Measurements from ENCODE around the gene GPR171.

DNA sequence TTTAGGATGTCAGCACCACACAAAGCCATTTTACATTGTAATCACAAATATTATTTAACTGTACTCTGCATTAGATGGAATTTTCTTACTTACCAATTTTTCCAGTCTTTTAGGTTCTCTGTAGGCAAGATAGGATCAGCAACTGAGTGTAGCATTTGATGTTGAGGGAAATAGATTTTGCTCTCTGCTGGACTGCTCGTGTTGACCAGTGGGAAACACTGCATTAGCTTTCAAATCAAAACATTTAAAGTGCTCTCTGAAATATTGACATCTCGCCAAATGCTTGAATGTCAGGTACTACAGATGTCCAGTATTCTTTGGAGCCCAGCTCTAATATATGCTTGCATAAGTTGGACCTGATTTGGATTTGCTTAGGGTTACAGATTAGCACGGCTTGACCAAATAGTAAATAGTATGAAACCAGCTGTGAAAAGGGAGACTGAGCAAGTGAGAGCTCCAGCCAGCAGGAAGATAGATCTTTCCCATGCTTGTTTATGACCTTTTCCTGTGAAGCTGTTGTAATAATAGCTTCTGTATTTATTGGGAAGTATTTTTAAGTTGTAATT is 45.8 kb upstream of the GPR171 start:
- TF ChIP-seq, protein P1, sequence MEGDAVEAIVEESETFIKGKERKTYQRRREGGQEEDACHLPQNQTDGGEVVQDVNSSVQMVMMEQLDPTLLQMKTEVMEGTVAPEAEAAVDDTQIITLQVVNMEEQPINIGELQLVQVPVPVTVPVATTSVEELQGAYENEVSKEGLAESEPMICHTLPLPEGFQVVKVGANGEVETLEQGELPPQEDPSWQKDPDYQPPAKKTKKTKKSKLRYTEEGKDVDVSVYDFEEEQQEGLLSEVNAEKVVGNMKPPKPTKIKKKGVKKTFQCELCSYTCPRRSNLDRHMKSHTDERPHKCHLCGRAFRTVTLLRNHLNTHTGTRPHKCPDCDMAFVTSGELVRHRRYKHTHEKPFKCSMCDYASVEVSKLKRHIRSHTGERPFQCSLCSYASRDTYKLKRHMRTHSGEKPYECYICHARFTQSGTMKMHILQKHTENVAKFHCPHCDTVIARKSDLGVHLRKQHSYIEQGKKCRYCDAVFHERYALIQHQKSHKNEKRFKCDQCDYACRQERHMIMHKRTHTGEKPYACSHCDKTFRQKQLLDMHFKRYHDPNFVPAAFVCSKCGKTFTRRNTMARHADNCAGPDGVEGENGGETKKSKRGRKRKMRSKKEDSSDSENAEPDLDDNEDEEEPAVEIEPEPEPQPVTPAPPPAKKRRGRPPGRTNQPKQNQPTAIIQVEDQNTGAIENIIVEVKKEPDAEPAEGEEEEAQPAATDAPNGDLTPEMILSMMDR (IDR thresholded peaks at IDR 0.05 in 8 of 11, conservative IDR thresholded peaks at IDR 0.05 in 3 of 11), result no peak
- no peak for TF ChIP-seq POLR2A (IDR thresholded peaks at IDR 0.05)

Measured in spleen (tissue), 7 donors.